Neural cell (in vitro differentiated cells): Measurements from ENCODE around the gene MTMR8. TPM values are rescaled to one million over a fixed set of nuclear protein-coding genes. Genes with fewer than 3 reads are reported as not detected.

Source experiments
- H2AFZ ChIP-seq: fragments of 200-600, 300-800 bp; sonication (generic), shearing (Covaris generic); 2 replicates; pipeline ENCODE4 v1.6.0; 2014; ENCODE audit warnings: low read depth, mild to moderate bottlenecking, antibody characterized with exemption, low read length, moderate library complexity
- H3F3A ChIP-seq: fragments of 200-600 bp; shearing (Covaris generic); 2 replicates; pipeline ENCODE4 v1.6.1; 2016; ENCODE audit warnings: mild to moderate bottlenecking, moderate library complexity, mixed read lengths, antibody characterized with exemption, low read length; ENCODE audit not compliant: insufficient read depth, poor library complexity, severe bottlenecking
- H3K27ac ChIP-seq: fragments of 200-600, 300-800 bp; sonication (generic), shearing (Covaris generic); 2 replicates; pipeline ENCODE4 v1.5.1; 2014; ENCODE audit warnings: mild to moderate bottlenecking, low read length, moderate library complexity
- H3K27me3 ChIP-seq: fragments of 300-800, 200-600 bp; sonication (generic), shearing (Covaris generic); 2 replicates; pipeline ENCODE4 v1.6.0; 2014; ENCODE audit warnings: mild to moderate bottlenecking, low read depth, low read length, moderate library complexity; ENCODE audit not compliant: insufficient read depth
- H3K36me3 ChIP-seq: fragments of 300-800, 200-600 bp; sonication (generic), shearing (Covaris generic); 2 replicates; pipeline ENCODE4 v1.5.1; 2014; ENCODE audit warnings: mild to moderate bottlenecking, antibody characterized with exemption, low read length, moderate library complexity; ENCODE audit not compliant: insufficient read depth
- H3K4me2 ChIP-seq: fragments of 300-800, 200-600 bp; sonication (generic), shearing (Covaris generic); 2 replicates; pipeline ENCODE4 v1.6.0; 2014; ENCODE audit warnings: mild to moderate bottlenecking, low read length
- H3K4me3 ChIP-seq: fragments of 300-800, 200-600 bp; sonication (generic), shearing (Covaris generic); 2 replicates; pipeline ENCODE4 v1.5.1; 2014; ENCODE audit warnings: mild to moderate bottlenecking, low read length, moderate library complexity
- H3K79me2 ChIP-seq: fragments of 200-600 bp; shearing (Covaris generic); replicated peaks from 2 replicates; pipeline ENCODE4 v1.6.0; 2014; ENCODE audit warnings: mild to moderate bottlenecking, low read length, moderate library complexity; ENCODE audit not compliant: insufficient read depth
- H3K9ac ChIP-seq: fragments of 300-800, 200-600 bp; sonication (generic), shearing (Covaris generic); 2 replicates; pipeline ENCODE4 v1.6.1; 2016; ENCODE audit warnings: mild to moderate bottlenecking, low read length, mixed read lengths
- H3K9me2 ChIP-seq: fragments of 200-600 bp; shearing (Covaris generic); 2 replicates; pipeline ENCODE4 v1.6.1; 2016; ENCODE audit warnings: mild to moderate bottlenecking, low read length, mixed read lengths; ENCODE audit not compliant: insufficient read depth
- H3K9me3 ChIP-seq: fragments of 200-600, 300-800 bp; sonication (generic), shearing (Covaris generic); 2 replicates; pipeline ENCODE4 v1.6.1; 2016; ENCODE audit warnings: mild to moderate bottlenecking, mixed run types, low read length, moderate library complexity, mixed read lengths
- H4K20me1 ChIP-seq: fragments of 200-600 bp; shearing (Covaris generic); 2 replicates; pipeline ENCODE4 v1.6.1; 2016; ENCODE audit warnings: mild to moderate bottlenecking, mixed run types; ENCODE audit not compliant: insufficient read depth
- EP300 ChIP-seq: fragments of 450-650 bp; conservative IDR thresholded peaks from 2 replicates; pipeline ENCODE4 v1.6.1; 2014; ENCODE audit warnings: antibody characterized with exemption, mild to moderate bottlenecking, moderate library complexity; ENCODE audit not compliant: poor library complexity, severe bottlenecking
- EZH2 ChIP-seq: fragments of 200-600, 300-800 bp; shearing (Covaris generic), sonication (generic); IDR thresholded peaks from 2 replicates; pipeline ENCODE4 v1.6.1; 2014; ENCODE audit warnings: antibody characterized with exemption, low read length, borderline replicate concordance, mild to moderate bottlenecking; ENCODE audit not compliant: insufficient read depth, poor library complexity, severe bottlenecking
- MXI1 ChIP-seq: fragments of 450-650 bp; conservative IDR thresholded peaks from 2 replicates; pipeline ENCODE4 v1.6.1; 2014; ENCODE audit warnings: antibody characterized with exemption, mild to moderate bottlenecking; ENCODE audit not compliant: poor library complexity, severe bottlenecking
- POLR2AphosphoS5 ChIP-seq: IDR thresholded peaks from 2 replicates; pipeline ENCODE4 v1.6.1; 2012
- RAD21 ChIP-seq: fragments of 450-650 bp; conservative IDR thresholded peaks from 2 replicates; pipeline ENCODE4 v1.6.1; 2014; ENCODE audit warnings: antibody characterized with exemption, mild to moderate bottlenecking, moderate library complexity
- REST ChIP-seq: IDR thresholded peaks from 2 replicates; pipeline ENCODE4 v1.6.1; 2012; ENCODE audit warnings: borderline replicate concordance
- SMC3 ChIP-seq: fragments of 450-650 bp; conservative IDR thresholded peaks from 2 replicates; pipeline ENCODE4 v1.6.1; 2014; ENCODE audit warnings: antibody characterized with exemption, mild to moderate bottlenecking, moderate library complexity; ENCODE audit not compliant: poor library complexity
- TAF1 ChIP-seq: IDR thresholded peaks from 2 replicates; pipeline ENCODE4 v1.6.1; 2012; ENCODE audit warnings: low read depth
- polyA plus RNA-seq: library from polyadenylated mRNA; depleted of rRNA; stranded (reverse); fragments of >200 nt; gene quantifications from 2 replicates; pipeline ENCODE4 v1.2.3, GENCODE V29; 2014
- TF ChIP-seq, protein P1 (sequence below): fragments of 450-650 bp; IDR thresholded peaks from 2 replicates; pipeline ENCODE4 v1.5.1; 2014; ENCODE audit warnings: antibody characterized with exemption, mild to moderate bottlenecking, moderate library complexity; ENCODE audit not compliant: poor library complexity, severe bottlenecking

The MTMR8 gene
- polyA plus RNA-seq, 1 donor from 2014 or later, result 1.8 TPM

DNA sequence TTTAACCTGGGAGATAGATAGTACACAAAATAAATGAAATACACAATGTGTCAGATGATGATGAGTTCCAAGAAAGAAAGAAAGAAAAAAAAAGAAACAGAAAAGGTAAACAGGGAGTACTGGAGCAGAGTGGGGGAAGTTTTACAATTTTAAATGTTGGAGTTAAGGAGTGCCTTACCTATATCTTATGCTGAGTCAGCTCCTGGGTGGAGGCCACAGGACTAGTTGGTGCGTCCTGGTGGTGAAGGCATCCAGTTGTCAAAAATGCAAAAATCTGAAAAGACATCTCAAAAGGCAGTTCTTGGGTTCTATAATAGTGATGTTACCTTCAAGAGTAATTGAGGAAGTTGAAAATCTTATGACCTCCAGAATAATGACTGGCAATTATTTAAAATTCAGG, 42.4 kb upstream of the MTMR8 start:
- no peaks in the 10 kb centered on the region for H3K79me2 ChIP-seq

DNA sequence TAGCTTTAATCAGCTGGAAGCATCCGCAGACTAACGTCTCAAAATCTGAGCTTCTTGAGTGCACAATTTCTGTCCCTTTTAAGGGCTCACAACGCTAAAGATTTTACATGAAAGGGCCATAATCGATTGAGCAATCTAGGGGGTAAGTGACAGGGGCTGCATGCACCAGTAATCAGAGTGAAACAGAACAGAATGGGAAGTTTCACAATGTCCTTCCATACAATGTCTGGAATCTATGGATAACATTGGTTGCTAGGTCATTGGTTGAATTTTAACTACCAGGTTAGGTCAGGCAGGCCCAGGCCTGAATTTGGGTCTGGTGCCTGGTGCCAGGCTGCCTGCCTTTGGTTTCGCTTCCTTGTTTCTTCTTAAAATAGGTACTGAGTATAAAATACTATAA, 42.0 kb upstream of the MTMR8 start:
- no peak for TF ChIP-seq SMC3
- no peak for TF ChIP-seq POLR2AphosphoS5
- no peak for TF ChIP-seq RAD21
- no peak for TF ChIP-seq REST
- TF ChIP-seq TAF1, result no peak
- H3K4me2 ChIP-seq, result no peak overlapping the region
- no peaks in the 10 kb centered on the region for H3K9me3 ChIP-seq
- H2AFZ ChIP-seq, result no peak overlapping the region
- H3K9me2 ChIP-seq, result no peaks in the 10 kb centered on the region
- H4K20me1 ChIP-seq, result no peaks in the 10 kb centered on the region
- no peaks in the 10 kb centered on the region for H3K36me3 ChIP-seq
- no peak overlapping the region for H3K9ac ChIP-seq
- no peaks in the 10 kb centered on the region for H3K79me2 ChIP-seq
- no peak overlapping the region for H3K4me3 ChIP-seq
- no peaks in the 10 kb centered on the region for H3F3A ChIP-seq
- H3K27ac ChIP-seq, result no peak overlapping the region
- H3K27me3 ChIP-seq, result no peaks in the 10 kb centered on the region

More for the DNA sequence above, 42.4 kb upstream of the MTMR8 start:
- Histone ChIP-seq H3K4me3 (no peak overlapping the region), H4K20me1 (no peaks in the 10 kb centered on the region), H3K27ac (no peak overlapping the region), H3K27me3 (no peaks in the 10 kb centered on the region), H3K9me3 (no peaks in the 10 kb centered on the region), H3K36me3 (no peaks in the 10 kb centered on the region), H3F3A (no peaks in the 10 kb centered on the region), H2AFZ (no peak overlapping the region), H3K4me2 (no peak overlapping the region), H3K9ac (no peak overlapping the region), H3K9me2 (no peaks in the 10 kb centered on the region)
- TF ChIP-seq RAD21 (no peak), POLR2AphosphoS5 (no peak), TAF1 (no peak), EZH2 (no peak), EP300 (no peak), SMC3 (no peak), REST (no peak), MXI1 (no peak)
- TF ChIP-seq, protein P1, sequence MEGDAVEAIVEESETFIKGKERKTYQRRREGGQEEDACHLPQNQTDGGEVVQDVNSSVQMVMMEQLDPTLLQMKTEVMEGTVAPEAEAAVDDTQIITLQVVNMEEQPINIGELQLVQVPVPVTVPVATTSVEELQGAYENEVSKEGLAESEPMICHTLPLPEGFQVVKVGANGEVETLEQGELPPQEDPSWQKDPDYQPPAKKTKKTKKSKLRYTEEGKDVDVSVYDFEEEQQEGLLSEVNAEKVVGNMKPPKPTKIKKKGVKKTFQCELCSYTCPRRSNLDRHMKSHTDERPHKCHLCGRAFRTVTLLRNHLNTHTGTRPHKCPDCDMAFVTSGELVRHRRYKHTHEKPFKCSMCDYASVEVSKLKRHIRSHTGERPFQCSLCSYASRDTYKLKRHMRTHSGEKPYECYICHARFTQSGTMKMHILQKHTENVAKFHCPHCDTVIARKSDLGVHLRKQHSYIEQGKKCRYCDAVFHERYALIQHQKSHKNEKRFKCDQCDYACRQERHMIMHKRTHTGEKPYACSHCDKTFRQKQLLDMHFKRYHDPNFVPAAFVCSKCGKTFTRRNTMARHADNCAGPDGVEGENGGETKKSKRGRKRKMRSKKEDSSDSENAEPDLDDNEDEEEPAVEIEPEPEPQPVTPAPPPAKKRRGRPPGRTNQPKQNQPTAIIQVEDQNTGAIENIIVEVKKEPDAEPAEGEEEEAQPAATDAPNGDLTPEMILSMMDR, result no peak
